ENCODE data around the gene SIX2. TPM values are rescaled to one million over a fixed set of nuclear protein-coding genes. Genes with fewer than 3 reads are reported as not detected.

The SIX2 gene
- total and polyA plus RNA-seq, 2 of the 13 experiments (the other 11 are each of a cell fraction or from before 2014, with no cell fraction given), result not detected

- Histone ChIP-seq H3K27ac (ENCODE audit: extremely low read length, insufficient read depth, low read length) (no peak overlapping the region), H3K9ac (ENCODE audit: insufficient read depth, low read depth, low read length) (no peak overlapping the region), H3K27me3 (ENCODE audit: control insufficient read depth in 1 of 2, insufficient read depth in 2 of 2, low read length in 2 of 2) (peaks cover 4 to 78% of the 10 kb centered on the region in 2 experiments; a peak in 3 of 5 replicates), H3K4me2 (ENCODE audit: low read depth, low read length) (no peak overlapping the region), H3K79me2 (ENCODE audit: insufficient read depth, low read length) (no peaks in the 10 kb centered on the region), H4K20me1 (ENCODE audit: insufficient read depth, low read length) (no peaks in the 10 kb centered on the region), H3K9me3 (ENCODE audit: low read length) (no peaks in the 10 kb centered on the region), H3K4me3 (replicated peaks in 1 of 3; ENCODE audit: insufficient read depth in 1 of 3, low read depth in 2 of 3, low read length in 3 of 3) (no peak overlapping the region), H3K4me1 (ENCODE audit: insufficient read depth, low read length) (peaks cover 2% of the 10 kb centered on the region), H2AFZ (ENCODE audit: low read length) (no peak overlapping the region), H3K36me3 (replicated peaks in 1 of 2; ENCODE audit: control insufficient read depth in 1 of 2, insufficient read depth in 2 of 2, low read length in 2 of 2) (no peaks in the 10 kb centered on the region)
- in situ Hi-C loops (cut with HindIII; ENCODE audit: extremely low pct_ligation_motif_present, low pct_unique_long_range_greater_than_20kb), result no loop called here
- FAIRE-seq, result no peak
- CTCF ChIA-PET (ENCODE audit: low intra/inter-chr PET ratio, low total read pairs), result no interaction called here
- DNase-seq (ENCODE audit: low spot score), result no peak
- TF ChIP-seq ZNF547 (CRISPR knock-in tag; IDR thresholded peaks at IDR 0.05), result no peak
- TF ChIP-seq ZBTB42 (CRISPR knock-in tag; IDR thresholded peaks at IDR 0.05), result no peak
- TF ChIP-seq HOXA5 (CRISPR knock-in tag; IDR thresholded peaks at IDR 0.05), result no peak
- no peak for TF ChIP-seq ZMYM4 (CRISPR knock-in tag; IDR thresholded peaks at IDR 0.05)
- no peak for TF ChIP-seq HMGXB3 (CRISPR knock-in tag; IDR thresholded peaks at IDR 0.05; ENCODE audit: borderline replicate concordance)
- TF ChIP-seq HOMEZ (CRISPR knock-in tag; IDR thresholded peaks at IDR 0.05; ENCODE audit: low read depth), result no peak
- no peak for TF ChIP-seq ZNF138 (CRISPR knock-in tag; IDR thresholded peaks at IDR 0.05; ENCODE audit: low read depth)
- TF ChIP-seq TRAFD1 (CRISPR knock-in tag; IDR thresholded peaks at IDR 0.05; ENCODE audit: borderline replicate concordance), result no peak
- no peak for TF ChIP-seq TOPORS (CRISPR knock-in tag; IDR thresholded peaks at IDR 0.05)
- TF ChIP-seq REPIN1 (CRISPR knock-in tag; IDR thresholded peaks at IDR 0.05; ENCODE audit: borderline replicate concordance, low read depth), result no peak
- TF ChIP-seq RBAK (CRISPR knock-in tag; IDR thresholded peaks at IDR 0.05), result no peak
- no peak for TF ChIP-seq PCBP1 (IDR thresholded peaks at IDR 0.05; ENCODE audit: borderline replicate concordance, low read depth, low read length)
- TF ChIP-seq ZFYVE20 (CRISPR knock-in tag; IDR thresholded peaks at IDR 0.05; ENCODE audit: borderline replicate concordance, low read depth), result no peak
- POLR2A ChIA-PET, result no interaction called here
- WGBS (ENCODE audit: low lambda C conversion rate), result 12% methylated on average over 5 of the region's 5 CpGs
- intact Hi-C loops (cut with micrococcal nuclease; ENCODE audit: unreplicated experiment), result no loop called here
- no peak for ATAC-seq
- no TSS peak for BruUV-seq (replicated peaks)
Observed at GRCh38 chr2:44960871-44961270, 48.4 kb downstream of the SIX2 start.

Measured in HepG2 (cell line).